Memory B cell (primary cell): Measurements from ENCODE around the gene SLC2A8.

Source experiments
- ATAC-seq: fragments of 150-1000 bp; cut with Tn5 transposase; 2 replicates; pipeline ENCODE4 v1.10.0; 2021; ENCODE audit warnings: low read depth, mild to moderate bottlenecking, moderate library complexity
- DNase-seq, 2 donors: peaks; one replicate each; pipeline ENCODE4 v3.0.0; 2022; ENCODE audit warnings: low spot score in 2 of 2
- H3K27ac Mint-ChIP-seq: one replicate; pipeline ENCODE4 v1.8.0; 2022; ENCODE audit warnings: mild to moderate bottlenecking, moderate library complexity, mixed read lengths
- H3K27me3 Mint-ChIP-seq: one replicate; pipeline ENCODE4 v1.8.0; 2022; ENCODE audit warnings: mixed read lengths
- H3K36me3 Mint-ChIP-seq: one replicate; pipeline ENCODE4 v1.8.0; 2022; ENCODE audit warnings: mild to moderate bottlenecking, mixed read lengths
- H3K4me1 Mint-ChIP-seq: one replicate; pipeline ENCODE4 v1.8.0; 2022; ENCODE audit warnings: mixed read lengths
- H3K4me3 Mint-ChIP-seq: one replicate; pipeline ENCODE4 v1.8.0; 2022; ENCODE audit warnings: mild to moderate bottlenecking, moderate library complexity, mixed read lengths
- H3K9me3 Mint-ChIP-seq: one replicate; pipeline ENCODE4 v1.8.0; 2022; ENCODE audit warnings: mixed read lengths

Gene SLC2A8

DNA sequence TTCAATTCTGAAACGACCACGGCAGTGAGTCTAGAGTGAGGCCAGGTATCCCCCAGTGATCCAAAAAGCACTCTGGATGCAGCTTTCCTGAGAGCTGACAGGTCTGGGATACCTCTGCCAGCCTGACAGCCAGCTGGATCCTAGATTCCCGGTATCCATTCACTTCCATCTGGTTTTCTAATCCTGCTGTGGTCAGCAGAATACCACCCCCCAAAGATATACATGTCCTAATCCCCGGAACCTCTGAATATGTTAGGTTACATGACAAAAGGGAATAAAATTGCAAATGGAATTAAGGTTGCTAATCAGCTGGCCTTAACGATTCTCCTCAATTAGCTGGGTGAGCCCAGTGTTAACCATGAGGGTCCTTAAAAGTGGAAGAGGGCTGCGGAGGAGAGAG, 25.8 kb downstream of the SLC2A8 start:
- H3K27ac Mint-ChIP-seq, result no peak overlapping the region
- H3K9me3 Mint-ChIP-seq, result no peaks in the 10 kb centered on the region
- H3K4me3 Mint-ChIP-seq, result peak overlapping the region; percentile 98
- H3K27me3 Mint-ChIP-seq, result no peaks in the 10 kb centered on the region
- no peak for ATAC-seq
- H3K4me1 Mint-ChIP-seq, result peaks cover 30% of the 10 kb centered on the region
- no peak for DNase-seq
- H3K36me3 Mint-ChIP-seq, result peaks cover 6% of the 10 kb centered on the region

DNA sequence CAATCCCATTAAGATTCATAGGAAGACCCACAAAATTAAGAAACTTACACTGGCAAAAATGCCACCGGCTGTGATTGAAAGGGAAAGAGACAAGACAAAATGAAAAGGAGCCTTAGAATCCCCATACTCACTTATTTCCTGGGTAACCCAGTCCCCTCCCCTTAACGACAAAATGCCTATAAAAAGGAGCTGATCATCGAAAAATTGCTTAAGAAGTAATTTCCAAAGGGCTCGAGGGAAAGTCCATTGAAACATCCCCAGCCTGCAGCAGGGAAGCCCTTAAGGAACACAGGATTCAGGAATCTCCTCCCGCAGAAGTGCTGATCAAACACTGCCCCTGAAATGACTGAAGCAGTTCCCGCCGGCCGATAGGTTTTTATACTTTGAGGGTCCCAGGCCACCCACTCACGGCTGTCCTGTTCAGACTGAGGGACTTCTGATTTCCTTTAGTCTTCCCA, 26.5 kb downstream of the SLC2A8 start:
- DNase-seq, result no peak
- H3K9me3 Mint-ChIP-seq, result no peaks in the 10 kb centered on the region
- H3K4me1 Mint-ChIP-seq, result peaks cover 30% of the 10 kb centered on the region
- ATAC-seq, result no peak
- H3K27ac Mint-ChIP-seq, result peak overlapping the region; percentile 96
- peaks cover 8% of the 10 kb centered on the region for H3K36me3 Mint-ChIP-seq
- H3K4me3 Mint-ChIP-seq, result peak overlapping the region; percentile 98
- no peaks in the 10 kb centered on the region for H3K27me3 Mint-ChIP-seq

DNA sequence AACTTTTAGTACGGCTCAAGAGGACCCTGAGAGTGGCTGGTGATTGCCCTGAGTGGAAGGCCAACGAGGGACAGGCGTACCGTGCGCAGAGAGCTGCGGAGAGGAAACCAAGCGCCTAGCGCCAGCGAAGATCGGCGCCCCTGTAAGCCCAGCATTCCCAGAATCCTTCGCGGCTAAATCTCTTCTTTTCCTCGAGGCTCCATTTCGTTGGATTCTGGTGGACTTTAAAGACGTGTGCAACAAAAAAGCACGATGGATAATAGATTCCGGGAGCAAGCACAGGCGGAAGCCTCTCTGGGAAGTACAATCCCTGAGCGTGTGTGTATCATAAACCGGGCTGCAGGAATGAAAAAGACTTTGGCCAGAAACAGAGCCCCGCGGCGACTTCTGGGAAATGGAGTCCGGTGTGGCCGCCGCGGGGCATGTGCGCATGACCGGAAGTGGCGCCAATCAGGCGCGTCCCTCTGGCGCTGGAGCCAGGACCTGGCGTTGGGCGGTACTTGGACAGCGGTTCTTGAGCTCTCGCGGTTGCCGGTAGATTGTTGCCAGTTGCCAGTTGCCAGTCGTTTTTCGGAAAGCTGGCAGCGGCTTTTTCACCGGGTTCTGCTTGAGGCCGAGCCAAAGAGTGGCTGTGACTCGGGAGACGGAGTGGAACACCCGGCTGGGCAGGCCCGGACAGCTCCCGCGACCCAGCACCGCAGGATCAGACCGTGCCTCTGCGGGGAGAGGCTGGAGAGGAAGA, 27.1 kb downstream of the SLC2A8 start, which contains the start of gene ZNF79:
Gene ZNF79 (plus strand): TSS at position 449 of the 742 bp plus-strand sequence. CDS start 406 bp downstream, outside the sequence.
- DNase-seq (peak; percentile 85 to 87), ATAC-seq (peak; percentile 93)
- peak within 1 kb of the TSS; percentile 98 for H3K4me3 Mint-ChIP-seq
- no peaks in the 10 kb centered on the region for H3K9me3 Mint-ChIP-seq
- no peaks in the 10 kb centered on the region for H3K27me3 Mint-ChIP-seq
- peaks cover 12% of the 10 kb centered on the region for H3K36me3 Mint-ChIP-seq
- peak within 1 kb of the TSS; percentile 96 for H3K27ac Mint-ChIP-seq
- H3K4me1 Mint-ChIP-seq, result peaks cover 30% of the 10 kb centered on the region

DNA sequence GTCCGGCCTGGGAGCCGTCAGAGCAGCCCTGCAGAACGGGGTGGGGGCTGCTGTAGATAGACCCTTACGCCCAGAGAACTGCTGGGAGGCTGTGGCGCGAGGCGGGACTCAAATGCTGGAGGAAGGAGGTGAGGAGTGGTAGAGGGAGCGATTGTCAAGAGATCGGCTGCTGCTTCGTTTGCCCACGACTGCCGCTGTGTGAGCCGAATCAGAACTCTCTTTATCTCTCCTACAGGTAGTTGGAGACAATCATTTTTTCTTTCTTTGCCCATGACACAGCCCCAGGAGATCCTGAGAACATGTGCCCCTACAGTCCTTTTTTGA, 27.7 kb downstream of the SLC2A8 start:
- H3K27me3 Mint-ChIP-seq, result no peaks in the 10 kb centered on the region
- H3K36me3 Mint-ChIP-seq, result peaks cover 12% of the 10 kb centered on the region
- H3K4me1 Mint-ChIP-seq, result peaks cover 30% of the 10 kb centered on the region
- peak overlapping the region; percentile 96 for H3K27ac Mint-ChIP-seq
- no peaks in the 10 kb centered on the region for H3K9me3 Mint-ChIP-seq
- DNase-seq (no peak), ATAC-seq (peak; percentile 41)
- peak overlapping the region; percentile 98 for H3K4me3 Mint-ChIP-seq

DNA sequence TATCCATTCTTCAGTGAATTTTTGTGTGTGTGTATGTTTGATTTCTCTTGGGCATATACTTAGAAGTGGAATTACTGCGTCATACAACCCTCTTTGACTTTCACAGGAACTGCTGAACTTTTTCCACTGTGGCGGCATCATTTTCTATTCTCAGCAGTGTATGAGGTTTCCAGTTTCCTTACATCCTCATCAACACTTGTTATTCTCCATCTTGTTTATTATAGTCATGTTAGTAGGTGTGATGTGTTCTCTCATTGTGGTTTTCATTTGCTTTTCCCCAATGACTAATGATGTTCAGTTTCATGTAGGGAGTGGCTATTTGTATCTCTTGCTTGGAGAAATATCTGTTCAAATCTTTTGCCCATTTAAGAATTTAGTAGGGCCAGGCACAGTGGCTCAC, 29.8 kb downstream of the SLC2A8 start:
- Mint-ChIP-seq H3K27ac (no peak overlapping the region), H3K36me3 (peaks cover 25% of the 10 kb centered on the region), H3K9me3 (no peaks in the 10 kb centered on the region), H3K27me3 (no peaks in the 10 kb centered on the region), H3K4me1 (peaks cover 34% of the 10 kb centered on the region), H3K4me3 (no peak overlapping the region)
- ATAC-seq, result no peak
- no peak for DNase-seq

DNA sequence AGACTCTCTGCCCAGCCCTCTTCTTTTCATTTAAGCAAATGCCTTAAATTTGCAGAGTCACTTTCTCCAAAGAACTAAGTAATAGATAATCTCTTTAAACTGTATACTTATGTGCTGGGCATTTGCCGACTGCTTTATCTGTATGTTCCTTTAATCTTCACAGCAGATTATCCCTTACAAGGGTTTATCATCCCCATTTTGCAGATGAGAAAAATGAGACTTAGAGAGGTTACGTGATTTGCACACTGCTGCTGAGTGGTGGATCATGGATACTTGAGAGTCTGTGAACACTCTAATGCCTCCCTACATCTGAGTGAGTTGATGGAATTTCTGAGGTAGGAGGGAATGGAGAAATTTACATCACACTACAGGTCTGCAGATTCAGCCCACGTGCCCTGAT, 31.4 kb downstream of the SLC2A8 start:
- H3K4me3 Mint-ChIP-seq, result no peak overlapping the region
- peak overlapping the region; percentile 31 for H3K27ac Mint-ChIP-seq
- DNase-seq, result no peak
- no peak for ATAC-seq
- no peaks in the 10 kb centered on the region for H3K9me3 Mint-ChIP-seq
- H3K36me3 Mint-ChIP-seq, result peaks cover 30% of the 10 kb centered on the region
- peaks cover 22% of the 10 kb centered on the region for H3K4me1 Mint-ChIP-seq
- H3K27me3 Mint-ChIP-seq, result no peaks in the 10 kb centered on the region

DNA sequence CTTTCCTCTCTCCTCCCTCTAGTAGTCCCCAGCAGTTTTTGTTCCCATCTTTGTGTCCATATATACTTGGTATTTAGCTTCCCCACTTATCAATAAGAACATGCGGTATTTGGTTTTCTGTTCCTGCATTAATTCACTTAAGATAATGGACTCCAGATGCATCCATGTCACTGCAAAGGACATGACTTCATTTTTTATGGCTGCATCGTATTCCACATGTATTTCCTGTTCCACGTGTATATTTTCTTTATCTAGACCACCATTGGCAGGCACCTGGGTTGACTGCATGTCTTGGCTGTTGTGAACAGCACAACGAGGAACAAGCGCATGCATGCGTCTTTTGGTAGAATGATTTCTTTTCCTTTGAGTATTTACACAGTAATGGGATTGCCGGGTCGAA, 33.4 kb downstream of the SLC2A8 start:
- Mint-ChIP-seq H3K4me3 (no peak overlapping the region), H3K36me3 (peaks cover 42% of the 10 kb centered on the region), H3K27ac (no peak overlapping the region), H3K4me1 (peaks cover 15% of the 10 kb centered on the region), H3K9me3 (no peaks in the 10 kb centered on the region), H3K27me3 (no peaks in the 10 kb centered on the region)
- no peak for DNase-seq
- ATAC-seq, result no peak

DNA sequence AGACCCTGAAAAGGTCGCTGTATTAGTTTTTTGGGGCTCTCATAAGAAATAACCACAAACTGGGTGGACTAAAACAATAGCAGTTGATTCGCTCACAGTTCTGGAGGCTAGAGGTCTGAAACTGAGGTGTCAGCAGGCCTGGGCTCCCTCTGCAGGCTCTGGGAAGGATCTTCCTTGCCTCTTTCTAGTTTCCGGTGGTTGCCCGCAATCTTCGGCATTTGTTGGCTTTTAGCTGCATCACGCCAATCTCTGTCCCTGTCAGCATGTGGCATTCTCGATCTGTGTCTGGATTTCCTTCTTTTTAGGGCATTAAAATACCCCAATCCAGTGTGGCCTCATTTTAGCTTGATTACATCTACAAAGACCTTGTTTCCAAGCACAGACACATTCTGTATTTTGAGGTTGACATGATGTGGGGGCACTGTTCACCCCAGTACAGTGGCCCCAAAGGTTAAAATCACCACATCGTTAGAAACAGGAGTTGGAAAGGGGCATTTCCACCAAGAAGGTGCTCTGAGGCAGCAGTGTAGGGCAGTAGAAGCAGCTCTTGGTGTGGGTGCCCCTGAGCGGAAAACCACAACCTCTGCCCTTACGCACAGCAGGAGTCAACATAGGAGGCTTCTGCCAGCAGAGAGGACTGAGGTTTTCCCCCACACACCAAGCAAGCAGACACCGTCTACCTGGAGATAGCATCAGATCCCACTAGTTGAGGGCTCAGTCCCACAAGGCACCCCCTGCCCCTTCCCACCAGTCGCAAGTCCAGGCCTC, 40.7 kb downstream of the SLC2A8 start:
- DNase-seq (no peak), ATAC-seq (no peak)
- Mint-ChIP-seq H3K27me3 (no peaks in the 10 kb centered on the region), H3K4me1 (no peaks in the 10 kb centered on the region), H3K27ac (no peak overlapping the region), H3K4me3 (no peak overlapping the region), H3K9me3 (no peaks in the 10 kb centered on the region), H3K36me3 (peaks cover 33% of the 10 kb centered on the region)

DNA sequence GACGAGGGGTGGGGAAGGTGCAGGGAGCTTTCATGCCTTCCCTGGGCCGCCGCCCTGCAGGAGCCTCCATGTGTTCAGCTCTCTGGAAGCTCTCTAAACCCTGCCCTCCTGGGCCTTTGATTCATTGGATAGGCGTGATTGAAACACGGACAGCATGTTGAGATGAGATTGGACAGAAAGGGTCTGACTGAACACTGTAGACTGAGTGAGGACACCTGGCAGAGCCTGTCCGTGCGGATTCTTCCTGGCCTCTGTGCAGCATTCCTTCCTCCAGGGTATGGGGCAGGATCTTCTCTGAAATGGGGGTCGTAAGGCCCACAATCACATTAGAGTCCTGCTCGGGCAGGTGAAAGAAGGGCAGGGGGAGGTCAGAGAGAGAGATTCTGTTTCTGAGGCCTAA, 41.4 kb downstream of the SLC2A8 start:
- ATAC-seq, result no peak
- Mint-ChIP-seq H3K27me3 (no peaks in the 10 kb centered on the region), H3K9me3 (no peaks in the 10 kb centered on the region), H3K4me3 (no peak overlapping the region), H3K36me3 (peaks cover 31% of the 10 kb centered on the region), H3K27ac (no peak overlapping the region), H3K4me1 (no peaks in the 10 kb centered on the region)
- no peak for DNase-seq

DNA sequence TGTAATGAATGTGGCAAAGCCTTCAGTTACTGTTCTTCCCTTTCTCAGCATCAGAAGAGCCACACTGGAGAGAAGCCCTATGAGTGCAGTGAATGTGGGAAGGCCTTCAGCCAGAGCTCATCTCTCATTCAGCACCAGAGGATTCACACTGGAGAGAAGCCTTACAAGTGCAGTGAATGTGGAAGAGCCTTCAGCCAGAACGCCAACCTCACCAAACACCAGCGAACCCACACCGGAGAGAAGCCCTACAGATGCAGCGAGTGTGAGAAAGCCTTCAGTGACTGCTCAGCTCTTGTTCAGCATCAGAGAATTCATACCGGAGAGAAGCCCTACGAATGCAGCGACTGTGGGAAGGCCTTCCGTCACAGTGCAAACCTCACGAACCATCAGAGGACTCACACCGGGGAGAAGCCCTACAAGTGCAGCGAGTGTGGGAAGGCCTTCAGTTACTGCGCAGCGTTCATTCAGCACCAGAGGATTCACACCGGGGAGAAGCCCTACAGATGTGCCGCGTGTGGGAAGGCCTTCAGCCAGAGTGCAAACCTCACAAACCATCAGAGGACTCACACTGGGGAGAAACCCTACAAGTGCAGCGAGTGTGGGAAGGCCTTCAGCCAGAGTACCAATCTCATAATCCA, 47.4 kb downstream of the SLC2A8 start:
- Mint-ChIP-seq H3K36me3 (peaks cover 44% of the 10 kb centered on the region), H3K9me3 (no peaks in the 10 kb centered on the region), H3K27me3 (no peaks in the 10 kb centered on the region), H3K27ac (peak overlapping the region; percentile 78), H3K4me3 (no peak overlapping the region), H3K4me1 (peaks cover 5% of the 10 kb centered on the region)
- ATAC-seq (no peak), DNase-seq (no peak)

DNA sequence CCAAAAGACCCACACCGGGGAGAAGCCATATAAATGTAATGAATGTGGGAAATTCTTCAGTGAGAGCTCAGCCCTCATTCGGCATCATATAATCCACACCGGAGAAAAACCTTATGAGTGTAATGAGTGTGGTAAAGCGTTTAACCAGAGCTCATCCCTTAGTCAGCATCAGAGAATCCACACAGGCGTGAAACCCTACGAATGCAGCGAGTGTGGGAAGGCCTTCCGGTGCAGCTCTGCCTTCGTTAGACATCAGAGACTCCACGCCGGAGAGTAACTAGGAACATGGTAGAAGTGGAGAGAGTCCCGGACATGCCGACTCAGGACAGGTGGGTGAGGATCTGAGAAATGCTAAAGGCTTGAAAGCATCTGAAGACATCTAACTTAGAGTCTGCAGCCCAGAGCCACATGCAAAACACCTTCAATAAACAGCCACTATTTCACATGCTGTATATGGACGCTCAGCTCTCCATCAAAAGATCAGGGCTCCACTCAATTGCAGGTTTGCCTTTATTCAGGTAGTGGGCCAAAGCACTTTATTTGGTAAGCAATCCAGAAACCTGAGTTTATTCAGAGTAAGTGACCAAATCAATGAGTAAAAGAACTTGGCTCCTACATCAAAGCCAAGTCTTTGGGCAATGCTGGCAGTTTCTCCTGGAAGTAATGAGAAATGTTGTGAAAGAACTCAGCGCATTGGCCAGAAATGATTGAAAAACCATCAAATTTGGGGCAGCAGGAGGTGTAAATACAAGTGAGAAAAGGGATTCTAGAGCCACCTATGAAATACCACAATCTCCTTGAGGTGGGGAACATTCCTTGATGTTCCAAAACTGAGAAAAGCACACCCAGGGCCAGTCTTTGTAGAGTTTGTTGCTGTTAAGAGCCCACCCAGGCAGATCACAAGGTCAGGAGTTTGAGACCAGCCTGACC, 48.2 kb downstream of the SLC2A8 start:
- peaks cover 12% of the 10 kb centered on the region for H3K4me1 Mint-ChIP-seq
- ATAC-seq, result no peak
- no peak overlapping the region for H3K4me3 Mint-ChIP-seq
- DNase-seq, result no peak
- peaks cover 45% of the 10 kb centered on the region for H3K36me3 Mint-ChIP-seq
- H3K27me3 Mint-ChIP-seq, result no peaks in the 10 kb centered on the region
- peak overlapping the region; percentile 78 for H3K27ac Mint-ChIP-seq
- H3K9me3 Mint-ChIP-seq, result no peaks in the 10 kb centered on the region

DNA sequence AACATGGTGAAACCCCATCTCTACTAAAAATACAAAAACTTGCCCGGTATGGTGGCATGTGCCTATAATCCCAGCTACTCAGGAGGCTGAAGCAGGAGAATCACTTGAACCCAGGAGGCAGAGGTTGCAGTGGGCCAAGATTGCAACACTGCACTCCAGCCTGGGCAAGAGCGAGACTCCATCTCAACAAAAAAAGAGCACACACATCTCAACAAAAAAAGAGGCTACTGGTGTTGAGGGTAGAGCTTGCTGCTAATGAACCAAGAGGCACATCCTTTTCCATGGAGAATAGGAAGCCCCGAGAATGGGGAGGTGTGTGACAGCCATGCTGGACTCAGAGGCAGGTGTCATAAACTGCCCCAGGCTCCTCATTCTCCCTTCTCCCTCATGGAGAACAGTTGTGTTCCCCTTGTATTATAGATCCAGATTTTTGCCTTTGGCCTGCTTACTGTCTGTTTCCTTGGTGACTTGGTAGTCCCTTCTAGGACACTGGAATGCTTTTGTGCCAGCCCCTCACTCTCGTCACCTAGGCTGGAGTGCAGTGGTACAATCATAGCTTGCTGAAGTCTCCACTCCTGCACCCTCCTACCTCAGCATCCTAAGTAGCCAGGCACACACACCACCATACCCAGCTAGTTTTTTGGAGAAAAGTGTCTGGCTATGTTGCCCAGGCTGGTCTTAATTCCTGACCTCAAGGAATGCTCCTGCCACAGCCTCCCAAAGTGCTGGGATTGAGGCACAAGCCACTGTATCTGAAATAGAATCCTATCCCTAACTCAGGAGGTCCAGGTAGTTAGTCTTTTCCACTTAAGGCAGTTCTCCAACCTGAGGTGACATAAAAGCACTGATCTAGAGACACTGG, 49.1 kb downstream of the SLC2A8 start:
- ATAC-seq (no peak), DNase-seq (no peak)
- peak overlapping the region; percentile 69 for H3K27ac Mint-ChIP-seq

More for the DNA sequence above, 49.1 kb downstream of the SLC2A8 start:
- Mint-ChIP-seq H3K9me3 (no peaks in the 10 kb centered on the region), H3K4me3 (no peak overlapping the region), H3K27me3 (no peaks in the 10 kb centered on the region), H3K4me1 (peaks cover 18% of the 10 kb centered on the region), H3K36me3 (peaks cover 39% of the 10 kb centered on the region)
